Stimulated activated CD4-positive, alpha-beta T cell treated with anti-CD3 and anti-CD28 coated beads, Interleukin-2, amount 100 ng/mL, for 4 hours (primary cell): ENCODE measurements around the gene NUBP1.
A peak's percentile ranks its signal among the peaks of the same experiment; 100 is the strongest.
"Not testable (repeated sequence)": the region's sequence is repeated elsewhere in the genome, so short reads cannot be mapped to it uniquely, and the experiment has no call there.

Source experiments
- DNase-seq: peaks from one replicate; pipeline ENCODE4 v3.0.0-alpha.2; 2020; ENCODE audit warnings: low read depth

NUBP1 gene

GRCh38 chr16:10743610-10744369 lies at the start of gene NUBP1:
TSS of gene NUBP1 (plus strand) at chr16:10743842. CDS start at chr16:10743864, 22 bp downstream.
- peak; percentile 99 for DNase-seq

GRCh38 chr16:10693889-10694288 lies 49.8 kb upstream of the NUBP1 start:
- no peak for DNase-seq

- no peak for DNase-seq
These were observed 49.3 kb upstream of the NUBP1 start for GRCh38 chr16:10694306-10694705.

- no peak for DNase-seq
These were observed 48.8 kb upstream of the NUBP1 start, which contains the start of gene TEKT5 for GRCh38 chr16:10694830-10695229. TSS of gene TEKT5 (minus strand) at chr16:10694930. CDS start at chr16:10694873, 57 bp downstream.

- no peak for DNase-seq
These were observed 43.9 kb upstream of the NUBP1 start for GRCh38 chr16:10699756-10700155.

GRCh38 chr16:10708969-10709368 lies 34.7 kb upstream of the NUBP1 start:
- no peak for DNase-seq

- DNase-seq, result no peak
These were observed 15.4 kb upstream of the NUBP1 start for GRCh38 chr16:10728003-10728887.

- no peak for DNase-seq
These were observed 14.3 kb upstream of the NUBP1 start for GRCh38 chr16:10729104-10730048.

- no peak for DNase-seq
These were observed 11.9 kb upstream of the NUBP1 start for GRCh38 chr16:10731790-10732189.

GRCh38 chr16:10737068-10737625 lies 6.5 kb upstream of the NUBP1 start:
- DNase-seq, result peak; percentile 46

- peak; percentile 31 for DNase-seq
These were observed 5.2 kb upstream of the NUBP1 start for GRCh38 chr16:10738231-10739077.

- no peak for DNase-seq
These were observed 3.4 kb upstream of the NUBP1 start for GRCh38 chr16:10740000-10740844.

- DNase-seq, result no peak
These were observed 2.8 kb upstream of the NUBP1 start for GRCh38 chr16:10740845-10741208.

- DNase-seq, result not testable (repeated sequence)
These were observed 2.4 kb upstream of the NUBP1 start for GRCh38 chr16:10741249-10741648.

- DNase-seq, result no peak
These were observed 1.8 kb upstream of the NUBP1 start for GRCh38 chr16:10741844-10742243.

- no peak for DNase-seq
These were observed 424 bp upstream of the NUBP1 start for GRCh38 chr16:10743227-10743609.

- DNase-seq, result no peak
These were observed 858 bp downstream of the NUBP1 start for GRCh38 chr16:10744370-10745030.

- no peak for DNase-seq
These were observed 2.2 kb downstream of the NUBP1 start for GRCh38 chr16:10745841-10746240.

GRCh38 chr16:10750793-10751192 lies 7.2 kb downstream of the NUBP1 start:
- DNase-seq, result no peak
